GM23248 (cell line): ENCODE measurements around the gene CBLL2. TPM values are rescaled to one million over a fixed set of nuclear protein-coding genes. Genes with fewer than 3 reads are reported as not detected.
A peak's percentile ranks its signal among the peaks of the same experiment; 100 is the strongest.

Experiments
- DNase-seq: peaks from one replicate; pipeline ENCODE4 v3.0.0-alpha.2; 2015
- H2AFZ ChIP-seq: fragments of 200-600 bp; sonication (generic); 2 replicates; pipeline ENCODE4 v1.6.1; 2016; ENCODE audit warnings: antibody characterized with exemption
- H3F3A ChIP-seq: fragments of 200-600 bp; sonication (generic); 2 replicates; pipeline ENCODE4 v1.6.1; 2016; ENCODE audit warnings: mild to moderate bottlenecking, antibody characterized with exemption, mixed run types; ENCODE audit not compliant: insufficient read depth
- H3K27ac ChIP-seq: fragments of 200-600 bp; sonication (generic); 2 replicates; pipeline ENCODE4 v1.5.1; 2016; ENCODE audit warnings: mild to moderate bottlenecking
- H3K27me3 ChIP-seq: fragments of 200-600 bp; sonication (generic); replicated peaks from 2 replicates; pipeline ENCODE4 v1.6.1; 2016; ENCODE audit warnings: mild to moderate bottlenecking; ENCODE audit not compliant: insufficient read depth
- H3K36me3 ChIP-seq: fragments of 200-600 bp; sonication (generic); 2 replicates; pipeline ENCODE4 v1.6.1; 2016; ENCODE audit warnings: low read depth, mild to moderate bottlenecking
- H3K4me1 ChIP-seq: fragments of 200-600 bp; sonication (generic); 2 replicates; pipeline ENCODE4 v1.6.1; 2016; ENCODE audit warnings: mild to moderate bottlenecking; ENCODE audit not compliant: insufficient read depth
- H3K4me2 ChIP-seq: fragments of 200-600 bp; sonication (generic); one replicate; pipeline ENCODE4 v1.6.1; 2016; ENCODE audit warnings: mild to moderate bottlenecking; ENCODE audit not compliant: unreplicated experiment
- H3K4me3 ChIP-seq: fragments of 200-600 bp; sonication (generic); 2 replicates; pipeline ENCODE4 v1.5.1; 2016; ENCODE audit warnings: mild to moderate bottlenecking
- H3K79me2 ChIP-seq: fragments of 200-600 bp; sonication (generic); 2 replicates; pipeline ENCODE4 v1.6.1; 2016; ENCODE audit warnings: mild to moderate bottlenecking; ENCODE audit not compliant: insufficient read depth
- H3K9ac ChIP-seq: fragments of 200-600 bp; sonication (generic); 2 replicates; pipeline ENCODE4 v1.6.1; 2016; ENCODE audit warnings: mild to moderate bottlenecking
- H3K9me2 ChIP-seq: fragments of 200-600 bp; sonication (generic); 2 replicates; pipeline ENCODE4 v1.6.1; 2016; ENCODE audit warnings: mixed run types, mild to moderate bottlenecking, moderate library complexity; ENCODE audit not compliant: insufficient read depth
- H3K9me3 ChIP-seq: fragments of 200-600 bp; sonication (generic); one replicate; pipeline ENCODE4 v1.6.1; 2017; ENCODE audit warnings: low read depth
- H4K20me1 ChIP-seq: fragments of 200-600 bp; sonication (generic); 2 replicates; pipeline ENCODE4 v1.6.0; 2016; ENCODE audit not compliant: insufficient read depth
- EZH2 ChIP-seq: fragments of 200-600 bp; sonication (generic); IDR thresholded peaks from 2 replicates; pipeline ENCODE4 v1.6.1; 2018; ENCODE audit warnings: antibody characterized with exemption, mild to moderate bottlenecking; ENCODE audit not compliant: insufficient read depth, poor library complexity, severe bottlenecking
- EZH2phosphoT487 ChIP-seq: fragments of 200-600 bp; sonication (generic); IDR thresholded peaks from 2 replicates; pipeline ENCODE4 v1.6.1; 2018; ENCODE audit warnings: antibody characterized with exemption, moderate library complexity, mild to moderate bottlenecking, low read depth; ENCODE audit not compliant: insufficient read depth
- WGBS, 2 experiments: methylation state at CpG; one replicate each; pipeline ENCODE4 v1.1.6; 2015 to 2017; ENCODE audit warnings: low lambda C conversion rate in 2 of 2, low coverage in 1 of 2; ENCODE audit errors: missing lambda C conversion rate in 2 of 2; 5-methylcytosine and 5-hydroxymethylcytosine counted together
- in situ Hi-C: fragments of 300-500 bp; cut with MboI; formaldehyde crosslinking; loops from 2 replicates; pipeline ENCODE4 v1.15.0; 2020
- polyA plus RNA-seq: library from polyadenylated mRNA; unstranded; fragments of >200 nt; fragmentation: Nextera tagmentation; extraction: Ambion mirVana; gene quantifications from 2 replicates; pipeline ENCODE4 v1.2.1, GENCODE V29; 2016
- total RNA-seq: library from RNA; depleted of rRNA; stranded (reverse); fragments of >200 nt; shearing (Covaris generic); gene quantifications from 2 replicates; pipeline ENCODE4 v1.2.3, GENCODE V29; 2014; rRNA removed

Gene CBLL2
- total and polyA plus RNA-seq, 2 experiments from 2014 or later: not detected

- H3K9me3 ChIP-seq: no peaks in the 10 kb centered on the region
- H3K36me3 ChIP-seq: no peaks in the 10 kb centered on the region
- no peaks in the 10 kb centered on the region for H4K20me1 ChIP-seq
- no peak overlapping the region for H3K4me3 ChIP-seq
- H3F3A ChIP-seq: peaks cover 15% of the 10 kb centered on the region
- no peak overlapping the region for H3K4me2 ChIP-seq
- no peaks in the 10 kb centered on the region for H3K79me2 ChIP-seq
- DNase-seq: no peak
- no peak overlapping the region for H2AFZ ChIP-seq
- no peak overlapping the region for H3K27ac ChIP-seq
- TF ChIP-seq EZH2phosphoT487 (no peak), EZH2 (no peak)
- H3K9ac ChIP-seq: no peak overlapping the region
- 53 to 57% methylated on average over 12 of the region's 12 CpGs for WGBS, 2 experiments
- in situ Hi-C loops: no loop called here
- peaks cover 23% of the 10 kb centered on the region for H3K4me1 ChIP-seq
- H3K27me3 ChIP-seq: no peaks in the 10 kb centered on the region
- H3K9me2 ChIP-seq: no peaks in the 10 kb centered on the region
These were observed 47.6 kb downstream of the CBLL2 start for GRCh38 chrX:22320236-22320873.

- H3K36me3 ChIP-seq: no peaks in the 10 kb centered on the region
- TF ChIP-seq EZH2phosphoT487: no peak
- TF ChIP-seq EZH2: no peak
- no peaks in the 10 kb centered on the region for H4K20me1 ChIP-seq
- no peaks in the 10 kb centered on the region for H3K27me3 ChIP-seq
- H3K9ac ChIP-seq: no peak overlapping the region
- no peaks in the 10 kb centered on the region for H3K79me2 ChIP-seq
- DNase-seq: peak; percentile 82
- H3K4me2 ChIP-seq: peak overlapping the region; percentile 40
- peaks cover 18% of the 10 kb centered on the region for H3F3A ChIP-seq
- peak overlapping the region; percentile 62 for H2AFZ ChIP-seq
- no peaks in the 10 kb centered on the region for H3K9me3 ChIP-seq
- H3K27ac ChIP-seq: peak overlapping the region; percentile 46
- H3K9me2 ChIP-seq: no peaks in the 10 kb centered on the region
- no peak overlapping the region for H3K4me3 ChIP-seq
- WGBS, 2 experiments: 2 to 12% methylated on average over 5 of the region's 5 CpGs
- in situ Hi-C loops: no loop called here
- H3K4me1 ChIP-seq: peaks cover 25% of the 10 kb centered on the region
These were observed 50.8 kb downstream of the CBLL2 start for GRCh38 chrX:22323541-22323940.

Other genes starting within 250 kb of the CBLL2 start
- gene PHEX, start 240.6 kb upstream of the CBLL2 start, total RNA-seq: 0.63 and 0.65 TPM in 2 replicates
- 0.49 and 0.64 TPM in 2 replicates for gene PHEX, start 240.6 kb upstream of the CBLL2 start, polyA plus RNA-seq